Right lobe of liver (tissue), 4 donors: ENCODE measurements around the gene KCNH1.

ENCODE experiments used
- CTCF ChIP-seq, 4 donors: fragments of 200-600 bp in 3 of 4; fragments of 450-650 bp in 1 of 4; IDR thresholded peaks; one replicate each; pipeline versions ENCODE4 v1.5.1 to v1.8.0; 2016 to 2022; ENCODE audit warnings: antibody characterized with exemption in 4 of 4, mild to moderate bottlenecking in 2 of 4
- POLR2A ChIP-seq: fragments of 450-650 bp; IDR thresholded peaks from one replicate; pipeline ENCODE4 v1.6.1; 2017; ENCODE audit warnings: antibody characterized with exemption, mild to moderate bottlenecking
- donor health status: DM: no; HTN: no; CAD: no.
- donor health status: DM: no; HTN: no; CAD: no.
- donor health status: DM: no; HTN: yes; CAD: no.

- no peak for TF ChIP-seq CTCF (IDR thresholded peaks at IDR 0.05)
- no peak for TF ChIP-seq POLR2A
Measured at GRCh38 chr1:210857146-210857663, 276.7 kb downstream of the KCNH1 start.
